Measurements from ENCODE around the gene FBXO30.

DNA sequence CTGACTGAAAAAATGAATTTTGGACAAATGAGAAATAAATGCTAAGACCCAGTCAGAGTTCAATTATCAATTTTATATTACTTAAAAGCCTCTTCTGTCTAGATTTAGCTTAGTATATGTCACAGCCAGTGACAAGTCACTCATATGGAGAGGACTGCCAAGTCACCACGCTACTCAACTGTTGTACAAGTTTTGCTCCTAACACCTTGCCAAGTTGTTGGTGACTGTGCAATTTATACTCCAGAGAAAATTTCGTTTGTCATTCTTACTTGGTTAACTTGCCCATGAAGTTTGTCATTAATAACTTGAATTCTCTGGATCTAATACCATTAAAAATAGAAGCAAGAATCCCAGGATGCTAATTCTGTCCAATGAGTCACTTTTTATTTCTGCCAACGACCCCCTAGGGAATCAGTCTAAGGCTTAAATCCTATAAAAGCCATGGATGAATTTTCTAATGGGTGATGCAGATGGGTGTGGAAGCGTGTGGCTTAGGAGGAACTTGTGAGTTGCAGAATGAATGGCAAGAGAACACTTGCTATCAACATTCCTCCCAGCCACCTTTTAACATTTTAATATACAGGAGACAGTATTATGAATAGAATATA is 30.4 kb upstream of the FBXO30 start:
- TF ChIP-seq, protein P1, sequence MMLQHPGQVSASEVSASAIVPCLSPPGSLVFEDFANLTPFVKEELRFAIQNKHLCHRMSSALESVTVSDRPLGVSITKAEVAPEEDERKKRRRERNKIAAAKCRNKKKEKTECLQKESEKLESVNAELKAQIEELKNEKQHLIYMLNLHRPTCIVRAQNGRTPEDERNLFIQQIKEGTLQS (IDR thresholded peaks at IDR 0.05): no peak
- TF ChIP-seq FOXA1 (IDR thresholded peaks at IDR 0.05) (no peak), GABPA (IDR thresholded peaks at IDR 0.05 in 1 of 2, conservative IDR thresholded peaks at IDR 0.05 in 1 of 2) (no peak), TAF1 (conservative IDR thresholded peaks at IDR 0.05) (no peak), HNF4A (conservative IDR thresholded peaks at IDR 0.05) (no peak), RAD21 (IDR thresholded peaks at IDR 0.05) (no peak), SP1 (IDR thresholded peaks at IDR 0.05) (no peak), RXRA (IDR thresholded peaks at IDR 0.05) (no peak)
- TF ChIP-seq, protein P2, sequence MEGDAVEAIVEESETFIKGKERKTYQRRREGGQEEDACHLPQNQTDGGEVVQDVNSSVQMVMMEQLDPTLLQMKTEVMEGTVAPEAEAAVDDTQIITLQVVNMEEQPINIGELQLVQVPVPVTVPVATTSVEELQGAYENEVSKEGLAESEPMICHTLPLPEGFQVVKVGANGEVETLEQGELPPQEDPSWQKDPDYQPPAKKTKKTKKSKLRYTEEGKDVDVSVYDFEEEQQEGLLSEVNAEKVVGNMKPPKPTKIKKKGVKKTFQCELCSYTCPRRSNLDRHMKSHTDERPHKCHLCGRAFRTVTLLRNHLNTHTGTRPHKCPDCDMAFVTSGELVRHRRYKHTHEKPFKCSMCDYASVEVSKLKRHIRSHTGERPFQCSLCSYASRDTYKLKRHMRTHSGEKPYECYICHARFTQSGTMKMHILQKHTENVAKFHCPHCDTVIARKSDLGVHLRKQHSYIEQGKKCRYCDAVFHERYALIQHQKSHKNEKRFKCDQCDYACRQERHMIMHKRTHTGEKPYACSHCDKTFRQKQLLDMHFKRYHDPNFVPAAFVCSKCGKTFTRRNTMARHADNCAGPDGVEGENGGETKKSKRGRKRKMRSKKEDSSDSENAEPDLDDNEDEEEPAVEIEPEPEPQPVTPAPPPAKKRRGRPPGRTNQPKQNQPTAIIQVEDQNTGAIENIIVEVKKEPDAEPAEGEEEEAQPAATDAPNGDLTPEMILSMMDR (IDR thresholded peaks at IDR 0.05; ENCODE audit: low read depth, low read length, missing input control): no peak
- TF ChIP-seq, protein P3, sequence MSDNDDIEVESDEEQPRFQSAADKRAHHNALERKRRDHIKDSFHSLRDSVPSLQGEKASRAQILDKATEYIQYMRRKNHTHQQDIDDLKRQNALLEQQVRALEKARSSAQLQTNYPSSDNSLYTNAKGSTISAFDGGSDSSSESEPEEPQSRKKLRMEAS (IDR thresholded peaks at IDR 0.05): no peak

Measured in liver (tissue), 3 donors.